Measurements from ENCODE around the gene ZNF684.
"Not testable (repeated sequence)": the region's sequence is repeated elsewhere in the genome, so short reads cannot be mapped to it uniquely, and the experiment has no call there.

ZNF684 gene

GRCh38 chr1:40539338-40539737 is 7.9 kb downstream of the ZNF684 start:
- no peaks in the 10 kb centered on the region for H3K27me3 ChIP-seq (ENCODE audit: insufficient read depth, poor library complexity, severe bottlenecking)
- DNase-seq (ENCODE audit: low read depth in 1 of 2, low spot score in 1 of 2) = peak; percentile 43
- H3K27ac ChIP-seq (replicated peaks) = peak overlapping the region; percentile 64
- TF ChIP-seq SPI1 (IDR thresholded peaks at IDR 0.05; ENCODE audit: borderline replicate concordance, low read depth) = no peak
- no peak for TF ChIP-seq REST (IDR thresholded peaks at IDR 0.05; ENCODE audit: insufficient replicate concordance, low read depth)
- no peak for TF ChIP-seq GABPA (IDR thresholded peaks at IDR 0.05; ENCODE audit: low read depth)
- no peak for TF ChIP-seq CTCF (IDR thresholded peaks at IDR 0.05; ENCODE audit: insufficient read depth, low read length)
- TF ChIP-seq POLR2AphosphoS5 (IDR thresholded peaks at IDR 0.05; ENCODE audit: low read depth) = no peak
- no peak overlapping the region for H3K4me3 ChIP-seq (replicated peaks; ENCODE audit: insufficient read depth, low read length)

- H3K27ac ChIP-seq (replicated peaks) = no peak overlapping the region
- no peak for TF ChIP-seq SPI1 (IDR thresholded peaks at IDR 0.05; ENCODE audit: borderline replicate concordance, low read depth)
- TF ChIP-seq REST (IDR thresholded peaks at IDR 0.05; ENCODE audit: insufficient replicate concordance, low read depth) = no peak
- no peak for TF ChIP-seq GABPA (IDR thresholded peaks at IDR 0.05; ENCODE audit: low read depth)
- no peak for TF ChIP-seq POLR2AphosphoS5 (IDR thresholded peaks at IDR 0.05; ENCODE audit: low read depth)
- no peak for TF ChIP-seq CTCF (IDR thresholded peaks at IDR 0.05; ENCODE audit: insufficient read depth, low read length)
- no peak overlapping the region for H3K4me3 ChIP-seq (replicated peaks; ENCODE audit: insufficient read depth, low read length)
- no peak for DNase-seq (ENCODE audit: low read depth in 1 of 2, low spot score in 1 of 2)
- H3K27me3 ChIP-seq (ENCODE audit: insufficient read depth, poor library complexity, severe bottlenecking) = no peaks in the 10 kb centered on the region
Observed at GRCh38 chr1:40546957-40547356, 15.5 kb downstream of the ZNF684 start.

- no peak overlapping the region for H3K4me3 ChIP-seq (replicated peaks; ENCODE audit: insufficient read depth, low read length)
- H3K27me3 ChIP-seq (ENCODE audit: insufficient read depth, poor library complexity, severe bottlenecking) = no peaks in the 10 kb centered on the region
- no peak overlapping the region for H3K27ac ChIP-seq (replicated peaks)
- TF ChIP-seq SPI1 (IDR thresholded peaks at IDR 0.05; ENCODE audit: borderline replicate concordance, low read depth) (no peak), POLR2AphosphoS5 (IDR thresholded peaks at IDR 0.05; ENCODE audit: low read depth) (no peak), GABPA (IDR thresholded peaks at IDR 0.05; ENCODE audit: low read depth) (no peak), REST (IDR thresholded peaks at IDR 0.05; ENCODE audit: insufficient replicate concordance, low read depth) (no peak), CTCF (IDR thresholded peaks at IDR 0.05; ENCODE audit: insufficient read depth, low read length) (no peak)
- DNase-seq (ENCODE audit: low read depth in 1 of 2, low spot score in 1 of 2) = no peak
Observed at GRCh38 chr1:40553017-40553416, 21.6 kb downstream of the ZNF684 start.

GRCh38 chr1:40554807-40555206 is 23.4 kb downstream of the ZNF684 start:
- H3K27me3 ChIP-seq (ENCODE audit: insufficient read depth, poor library complexity, severe bottlenecking); H3K27ac ChIP-seq (replicated peaks); DNase-seq (ENCODE audit: low read depth in 1 of 2, low spot score in 1 of 2); H3K4me3 ChIP-seq (replicated peaks; ENCODE audit: insufficient read depth, low read length): not testable (repeated sequence)

Data from HL-60 (cell line).